HUES6 (cell line): ENCODE measurements around the gene PROZ.

Experiments used
- H3K27ac ChIP-seq: 2 replicates; pipeline ENCODE4 v1.7.0; 2013; ENCODE audit warnings: low read depth, mild to moderate bottlenecking, low read length, inconsistent platforms
- H3K27me3 ChIP-seq: 2 replicates; pipeline ENCODE4 v1.6.1; 2013; ENCODE audit warnings: low read length; ENCODE audit not compliant: control insufficient read depth, insufficient read depth
- H3K36me3 ChIP-seq: 2 replicates; pipeline ENCODE4 v1.6.1; 2013; ENCODE audit warnings: low read length; ENCODE audit not compliant: control insufficient read depth, insufficient read depth
- H3K4me1 ChIP-seq: 2 replicates; pipeline ENCODE4 v1.6.1; 2013; ENCODE audit warnings: low read length; ENCODE audit not compliant: control insufficient read depth, insufficient read depth
- H3K4me3 ChIP-seq: 2 replicates; pipeline ENCODE4 v1.5.1; 2013; ENCODE audit warnings: low read depth, low read length
- H3K9ac ChIP-seq: one replicate; pipeline ENCODE4 v1.6.1; 2013; ENCODE audit warnings: mild to moderate bottlenecking, low read length
- H3K9me3 ChIP-seq: 2 replicates; pipeline ENCODE4 v1.6.1; 2013; ENCODE audit warnings: low read depth, low read length; ENCODE audit not compliant: control insufficient read depth, insufficient read depth

PROZ gene

GRCh38 chr13:113145496-113145895 lies 13.0 kb upstream of the PROZ start:
- H3K4me1 ChIP-seq, result no peaks in the 10 kb centered on the region
- H3K27ac ChIP-seq, result no peak overlapping the region
- H3K36me3 ChIP-seq, result no peaks in the 10 kb centered on the region
- no peak overlapping the region for H3K9ac ChIP-seq
- no peaks in the 10 kb centered on the region for H3K27me3 ChIP-seq
- H3K9me3 ChIP-seq, result no peaks in the 10 kb centered on the region
- no peak overlapping the region for H3K4me3 ChIP-seq

- no peaks in the 10 kb centered on the region for H3K36me3 ChIP-seq
Measured at GRCh38 chr13:113145911-113146598, 12.4 kb upstream of the PROZ start.

GRCh38 chr13:113146750-113147149 lies 11.7 kb upstream of the PROZ start:
- H3K4me1 ChIP-seq, result peaks cover under 1% of the 10 kb centered on the region; the same call in 1 of the 2 replicates
- H3K27me3 ChIP-seq, result peaks cover 3% of the 10 kb centered on the region
- no peak overlapping the region for H3K4me3 ChIP-seq
- H3K27ac ChIP-seq, result no peak overlapping the region
- H3K9ac ChIP-seq, result no peak overlapping the region
- H3K9me3 ChIP-seq, result no peaks in the 10 kb centered on the region
- no peaks in the 10 kb centered on the region for H3K36me3 ChIP-seq

More at GRCh38 chr13:113145911-113146598, 12.4 kb upstream of the PROZ start:
- Histone ChIP-seq H3K27ac (no peak overlapping the region), H3K9ac (no peak overlapping the region), H3K4me1 (no peaks in the 10 kb centered on the region), H3K4me3 (no peak overlapping the region), H3K27me3 (no peaks in the 10 kb centered on the region), H3K9me3 (no peaks in the 10 kb centered on the region)

- Histone ChIP-seq H3K36me3 (no peaks in the 10 kb centered on the region), H3K4me3 (no peak overlapping the region), H3K9me3 (no peaks in the 10 kb centered on the region), H3K9ac (no peak overlapping the region), H3K27ac (no peak overlapping the region), H3K4me1 (peaks cover 6% of the 10 kb centered on the region; the same call in 1 of the 2 replicates), H3K27me3 (peaks cover 8% of the 10 kb centered on the region)
Measured at GRCh38 chr13:113147206-113147605, 11.2 kb upstream of the PROZ start.

- no peak overlapping the region for H3K27ac ChIP-seq
- H3K27me3 ChIP-seq, result peaks cover 20% of the 10 kb centered on the region
- no peak overlapping the region for H3K4me3 ChIP-seq
- H3K9ac ChIP-seq, result no peak overlapping the region
- peaks cover 12% of the 10 kb centered on the region for H3K4me1 ChIP-seq
- H3K9me3 ChIP-seq, result no peaks in the 10 kb centered on the region
- H3K36me3 ChIP-seq, result no peaks in the 10 kb centered on the region
Measured at GRCh38 chr13:113148407-113148806, 10.0 kb upstream of the PROZ start.

- H3K4me1 ChIP-seq, result peaks cover 14% of the 10 kb centered on the region
- H3K27me3 ChIP-seq, result peaks cover 23% of the 10 kb centered on the region
- H3K36me3 ChIP-seq, result no peaks in the 10 kb centered on the region
- H3K4me3 ChIP-seq, result no peak overlapping the region
- no peak overlapping the region for H3K9ac ChIP-seq
- H3K27ac ChIP-seq, result no peak overlapping the region
- no peaks in the 10 kb centered on the region for H3K9me3 ChIP-seq
Measured at GRCh38 chr13:113148940-113149503, 9.4 kb upstream of the PROZ start.

- H3K4me1 ChIP-seq, result peaks cover 19% of the 10 kb centered on the region
- no peaks in the 10 kb centered on the region for H3K9me3 ChIP-seq
- H3K27me3 ChIP-seq, result peaks cover 23% of the 10 kb centered on the region
- no peak overlapping the region for H3K4me3 ChIP-seq
- H3K36me3 ChIP-seq, result no peaks in the 10 kb centered on the region
- no peak overlapping the region for H3K9ac ChIP-seq
- H3K27ac ChIP-seq, result no peak overlapping the region
Measured at GRCh38 chr13:113149711-113150549, 8.5 kb upstream of the PROZ start.

- Histone ChIP-seq H3K36me3 (no peaks in the 10 kb centered on the region), H3K9me3 (no peaks in the 10 kb centered on the region; the same call in 1 of the 2 replicates), H3K27me3 (peaks cover 23% of the 10 kb centered on the region), H3K4me1 (peaks cover 19% of the 10 kb centered on the region), H3K9ac (no peak overlapping the region), H3K4me3 (no peak overlapping the region), H3K27ac (no peak overlapping the region)
Measured at GRCh38 chr13:113150550-113151365, 7.7 kb upstream of the PROZ start.

- peaks cover 3% of the 10 kb centered on the region; the same call in 1 of the 2 replicates for H3K9me3 ChIP-seq
- H3K4me3 ChIP-seq, result no peak overlapping the region; the same call in 1 of the 2 replicates
- H3K9ac ChIP-seq, result no peak overlapping the region
- no peak overlapping the region for H3K27ac ChIP-seq
- H3K4me1 ChIP-seq, result peaks cover 19% of the 10 kb centered on the region
- H3K36me3 ChIP-seq, result no peaks in the 10 kb centered on the region
- peaks cover 23% of the 10 kb centered on the region for H3K27me3 ChIP-seq
Measured at GRCh38 chr13:113151745-113152690, 6.4 kb upstream of the PROZ start.

GRCh38 chr13:113152691-113152983 lies 5.8 kb upstream of the PROZ start:
- H3K9me3 ChIP-seq, result peaks cover 3% of the 10 kb centered on the region; the same call in 1 of the 2 replicates
- H3K4me3 ChIP-seq, result peak overlapping the region; percentile 52
- peaks cover 19% of the 10 kb centered on the region for H3K4me1 ChIP-seq
- peak overlapping the region; percentile 54 for H3K9ac ChIP-seq
- no peak overlapping the region for H3K27ac ChIP-seq
- H3K36me3 ChIP-seq, result no peaks in the 10 kb centered on the region
- H3K27me3 ChIP-seq, result peaks cover 23% of the 10 kb centered on the region
